Fibroblast of skin of abdomen (primary cell): Measurements from ENCODE around the gene ABCC9. TPM values are rescaled to one million over a fixed set of nuclear protein-coding genes. Genes with fewer than 3 reads are reported as not detected.

Experiments used
- DNase-seq: peaks from one replicate; pipeline ENCODE4 v3.0.0-alpha.2; 2013
- polyA plus RNA-seq, 2 experiments: library from polyadenylated mRNA; unstranded; fragments of 120-200 nt; gene quantifications; one replicate each; pipeline ENCODE4 v1.2.1, GENCODE V29; 2013; ENCODE audit not compliant: insufficient read length in 2 of 2

Gene ABCC9
- 1.5 TPM for polyA plus RNA-seq (2013, experiment 1 of 2; ENCODE audit: insufficient read length)
- polyA plus RNA-seq (2013, experiment 2 of 2; ENCODE audit: insufficient read length): 1.1 TPM

DNA sequence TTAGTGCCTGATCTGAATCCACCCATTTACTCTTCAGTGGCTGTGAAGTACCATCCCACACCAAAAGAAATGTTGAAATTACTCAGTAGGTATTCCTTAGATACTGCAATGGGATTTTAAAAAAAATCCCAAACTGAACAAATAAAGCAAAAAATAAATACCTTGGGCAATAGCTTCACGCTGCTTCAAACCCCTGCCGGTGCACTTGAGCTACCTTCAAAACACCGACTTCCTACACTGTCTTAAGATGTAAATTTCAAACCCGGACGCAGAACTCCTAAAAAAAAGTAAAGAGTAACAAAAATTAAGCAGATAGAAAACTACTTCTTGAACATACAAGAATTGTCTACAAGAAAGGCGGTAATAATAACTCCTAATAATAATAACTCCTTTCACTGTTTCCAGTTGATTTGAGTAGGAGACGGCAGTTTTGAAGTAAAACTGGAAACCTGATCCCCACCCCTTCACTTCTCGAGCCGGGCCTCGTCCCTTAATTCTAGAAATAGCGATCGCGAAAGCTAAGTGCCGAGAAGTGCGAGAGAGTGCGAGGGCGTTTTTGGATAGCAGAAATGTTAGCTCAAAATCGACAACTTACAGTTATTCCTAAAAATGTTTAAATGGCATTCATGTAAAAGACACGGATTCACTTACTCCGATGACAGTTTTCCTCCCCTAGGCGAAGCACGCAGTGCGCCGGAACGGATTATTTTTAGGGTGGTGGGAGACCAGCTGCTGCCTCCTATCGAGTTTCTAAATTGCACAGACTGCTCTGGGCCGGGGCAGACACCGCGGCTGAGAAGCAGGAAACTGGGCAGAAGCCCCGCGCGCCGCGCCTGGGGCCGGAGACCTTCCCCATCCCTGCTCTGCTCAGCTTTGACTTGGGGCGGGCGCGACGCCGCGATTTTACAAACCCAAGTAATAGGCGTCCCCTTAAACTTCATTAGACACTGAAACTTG, at the start of gene ABCC9:
Gene ABCC9 (minus strand): TSS at position 878 of the 957 bp plus-strand sequence. CDS start 4,752 bp downstream, outside the sequence.
- DNase-seq: peak; percentile 28

DNA sequence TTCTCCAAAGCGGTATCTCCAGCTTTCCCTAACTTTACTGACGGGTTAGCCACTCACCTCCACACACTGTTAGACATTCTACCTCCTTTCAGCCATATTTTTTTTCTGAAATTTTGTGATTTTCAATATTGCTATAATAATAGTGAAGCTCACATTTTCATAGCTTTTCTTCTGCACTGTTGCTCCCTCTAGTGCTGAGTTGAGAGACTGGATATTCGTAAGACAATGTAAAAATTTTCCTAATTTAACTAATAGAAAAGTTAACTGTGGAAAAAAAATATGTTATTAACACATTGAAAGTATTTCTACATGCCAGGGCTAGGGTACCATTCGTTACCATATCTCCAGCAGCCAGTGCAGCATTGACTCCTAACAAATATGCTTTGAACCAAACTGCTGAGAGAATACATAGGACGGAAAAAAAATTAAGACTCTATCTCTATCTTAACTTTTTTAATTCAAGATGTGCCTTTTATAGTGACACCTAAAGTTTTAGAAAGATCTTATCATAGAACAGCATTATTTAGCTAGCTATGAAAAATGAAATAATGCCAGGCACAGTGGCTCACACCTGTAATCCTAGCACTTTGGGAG, 48.7 kb upstream of the ABCC9 start:
- DNase-seq: peak; percentile 23

GRCh38 chr12:21988619-21989018, 47.4 kb upstream of the ABCC9 start:
- no peak for DNase-seq

DNA sequence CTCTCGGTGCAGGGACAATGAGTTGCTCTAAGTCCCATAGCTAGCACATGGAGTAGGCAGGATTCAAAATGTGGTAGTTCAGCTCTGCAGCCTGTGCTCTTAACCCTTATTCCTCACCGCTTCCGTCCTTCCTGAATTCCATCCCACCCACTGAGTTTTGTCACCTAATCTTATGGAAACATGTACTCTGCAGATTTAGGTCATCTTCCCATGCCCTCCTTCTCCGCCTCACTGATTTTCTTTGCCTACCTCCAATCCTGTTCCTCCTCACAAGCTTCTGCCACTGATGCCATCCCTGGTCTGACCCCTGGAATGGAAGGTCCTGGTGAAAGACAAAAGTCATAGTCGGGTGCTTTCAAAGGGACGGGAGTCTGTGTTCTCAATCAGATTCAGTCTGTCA, 46.5 kb upstream of the ABCC9 start:
- no peak for DNase-seq

DNA sequence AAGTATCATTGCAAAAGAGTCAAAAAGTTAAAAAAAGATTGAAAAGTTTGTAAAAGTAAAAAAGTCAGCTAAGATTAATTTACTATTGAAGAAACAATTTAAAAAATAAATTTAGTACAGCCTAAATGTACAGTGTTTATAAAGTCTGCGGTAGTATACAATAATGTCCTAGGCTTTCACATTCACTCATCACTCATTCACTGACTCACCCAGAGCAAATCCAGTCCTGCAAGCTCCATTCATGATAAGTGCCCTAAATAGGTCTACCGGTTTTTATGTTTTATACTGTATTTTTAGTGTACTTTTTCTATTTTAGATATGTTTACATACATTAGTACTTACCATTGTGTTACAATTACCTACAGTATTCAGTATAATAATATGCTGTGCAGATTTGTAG, 43.9 kb upstream of the ABCC9 start:
- no peak for DNase-seq

GRCh38 chr12:21984375-21984774, 43.1 kb upstream of the ABCC9 start:
- DNase-seq: no peak

DNA sequence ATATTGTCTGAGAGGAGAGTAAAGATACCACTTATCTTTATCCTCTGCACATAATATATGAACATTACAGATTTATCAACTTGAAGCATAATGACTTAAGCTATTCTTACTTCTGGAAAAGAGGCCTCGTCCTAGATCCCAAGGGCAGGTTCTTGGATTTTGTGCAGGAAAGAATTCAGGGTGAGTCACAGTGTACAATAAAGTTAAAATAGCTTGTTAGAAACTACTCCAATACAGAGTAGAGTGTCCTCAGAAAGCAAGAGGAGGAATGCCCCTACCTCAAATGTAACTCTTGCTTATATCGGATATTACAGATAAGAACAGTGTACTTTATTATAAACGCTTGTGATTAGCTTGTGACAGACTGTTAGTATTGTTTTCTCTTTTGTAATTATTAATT, 41.9 kb upstream of the ABCC9 start:
- DNase-seq: no peak

DNA sequence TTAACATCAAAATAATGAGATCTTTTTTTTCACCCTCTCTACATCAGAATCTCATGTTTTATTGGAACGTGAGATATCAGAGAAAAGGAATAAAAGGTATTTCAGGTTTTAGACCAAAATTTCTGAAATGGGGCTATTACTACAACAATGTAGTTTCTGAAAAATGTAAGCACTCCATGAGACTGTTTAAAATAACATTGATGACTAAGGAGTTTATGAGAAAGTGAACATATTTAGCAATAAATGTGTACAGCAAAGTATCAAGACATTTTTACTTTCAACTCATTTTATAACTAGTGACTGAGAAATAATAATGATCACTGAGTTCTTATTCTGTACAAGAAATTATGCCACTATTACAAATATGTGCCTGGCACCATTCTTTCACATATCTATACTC, 39.3 kb upstream of the ABCC9 start:
- DNase-seq: no peak

- DNase-seq: no peak
These were observed 34.1 kb upstream of the ABCC9 start for GRCh38 chr12:21975293-21975692.

DNA sequence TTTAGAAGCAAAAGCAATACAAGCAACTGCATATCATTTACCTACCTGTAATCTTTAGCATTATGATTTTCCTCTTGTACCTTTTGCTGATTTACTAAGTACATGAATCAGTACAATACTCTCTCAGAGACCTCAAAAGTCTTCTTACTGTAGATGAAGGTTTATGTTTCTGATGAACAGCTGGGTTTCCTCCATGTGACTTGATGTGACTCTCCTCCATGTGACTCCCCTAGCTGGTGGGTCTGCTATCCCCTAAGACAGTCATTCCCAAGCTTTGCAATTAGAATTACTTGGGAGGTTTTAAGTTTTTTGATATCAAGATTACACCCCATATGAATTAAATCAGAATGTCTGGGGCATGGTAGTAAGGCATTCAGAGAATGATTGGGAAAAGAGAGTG, 32.0 kb upstream of the ABCC9 start:
- no peak for DNase-seq

DNA sequence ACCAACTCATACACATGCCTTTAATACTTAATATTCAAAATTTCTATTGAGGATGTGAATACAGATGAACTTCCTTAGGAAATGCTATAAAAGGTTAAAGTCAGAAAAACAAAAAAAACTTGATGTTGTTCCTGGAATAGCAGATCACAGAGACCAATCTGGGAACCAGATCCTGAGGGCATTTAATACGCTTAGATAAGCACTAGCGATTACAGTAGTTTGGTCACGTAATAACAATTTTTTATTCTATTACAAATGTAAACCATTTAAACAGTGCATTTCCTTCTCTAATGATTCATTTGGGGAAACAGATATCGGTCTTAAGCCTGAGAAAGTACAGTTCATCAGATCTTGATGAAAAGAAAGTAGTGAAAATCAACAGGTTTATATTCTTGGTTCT, 30.8 kb upstream of the ABCC9 start:
- DNase-seq: no peak

- no peak for DNase-seq
These were observed 30.1 kb upstream of the ABCC9 start for GRCh38 chr12:21971344-21971743.

- no peak for DNase-seq
These were observed 21.6 kb upstream of the ABCC9 start for GRCh38 chr12:21962821-21963220.

DNA sequence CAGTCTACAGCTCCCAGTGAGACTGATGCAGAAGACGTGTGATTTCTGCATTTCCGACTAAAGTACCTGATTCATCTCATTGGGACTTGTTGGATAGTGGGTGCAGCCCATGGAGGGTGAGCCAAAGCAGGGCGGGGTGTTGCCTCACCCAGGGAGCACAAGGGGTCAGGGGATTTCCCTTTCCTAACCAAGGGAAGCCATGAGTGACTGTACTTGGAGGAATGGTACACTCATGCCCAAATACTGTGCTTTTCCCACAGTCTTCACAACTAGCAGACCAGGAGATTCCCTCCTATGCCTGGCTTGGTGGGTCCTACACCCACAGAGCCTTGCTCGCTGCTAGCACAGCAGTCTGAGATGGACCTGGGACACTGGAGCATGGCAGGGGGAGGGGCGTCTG, 21.0 kb upstream of the ABCC9 start:
- DNase-seq: no peak

DNA sequence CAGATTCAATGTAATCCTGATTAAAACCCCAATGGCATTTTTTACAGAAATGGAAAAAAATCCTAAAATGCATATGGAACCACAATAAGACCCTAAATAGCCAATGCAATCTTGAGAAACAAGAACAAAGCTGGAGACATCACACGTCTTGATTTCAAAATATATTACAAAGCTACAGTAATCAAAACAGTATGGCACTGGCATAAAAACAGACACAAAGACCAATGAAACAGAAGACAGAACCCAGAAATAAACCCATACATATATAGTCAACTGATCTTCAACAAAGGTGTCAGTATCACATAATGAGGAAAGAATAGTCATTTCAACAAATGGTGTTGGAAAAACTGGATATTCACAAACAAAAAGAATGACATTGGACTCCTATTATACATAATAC, 9.4 kb upstream of the ABCC9 start:
- DNase-seq: no peak

- no peak for DNase-seq
These were observed 7.8 kb upstream of the ABCC9 start for GRCh38 chr12:21949036-21949435.

DNA sequence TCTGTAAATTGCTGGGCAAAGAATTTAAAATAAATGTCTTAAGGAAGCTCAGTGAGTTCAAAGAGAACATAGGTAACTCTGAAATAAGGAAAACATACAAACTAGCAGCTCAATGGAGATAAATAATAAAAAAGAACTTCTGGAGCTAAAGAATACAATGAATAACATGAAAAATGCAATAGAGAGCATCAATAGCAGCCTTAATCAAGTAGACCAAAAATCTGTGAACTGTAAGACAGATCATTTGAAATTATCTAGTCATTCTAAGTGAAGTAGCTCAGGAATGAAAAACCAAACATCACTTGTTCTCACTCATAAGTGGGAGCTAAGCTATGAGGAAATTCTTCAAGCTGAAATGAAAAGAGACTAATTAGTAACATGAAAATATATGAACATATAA, 5.8 kb upstream of the ABCC9 start:
- DNase-seq: no peak

DNA sequence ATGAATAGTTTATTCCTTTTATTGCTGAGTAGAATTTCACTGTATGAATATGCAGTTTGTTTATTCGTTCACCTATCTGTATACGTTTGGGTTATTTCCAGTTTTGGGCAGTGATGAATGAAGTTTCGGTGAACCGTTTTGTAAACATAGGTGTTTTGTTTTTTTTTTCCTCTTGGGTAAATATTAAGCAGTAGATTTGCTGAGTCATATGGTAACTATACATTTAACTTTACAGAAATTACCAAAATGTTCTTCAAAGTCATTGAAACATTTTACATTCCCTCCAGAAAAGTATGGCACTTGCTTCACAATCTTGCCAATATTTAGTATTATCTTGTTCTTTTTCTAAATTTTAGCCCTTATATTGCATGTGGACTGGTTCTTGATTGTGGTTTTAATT, 3.8 kb upstream of the ABCC9 start:
- DNase-seq: no peak

DNA sequence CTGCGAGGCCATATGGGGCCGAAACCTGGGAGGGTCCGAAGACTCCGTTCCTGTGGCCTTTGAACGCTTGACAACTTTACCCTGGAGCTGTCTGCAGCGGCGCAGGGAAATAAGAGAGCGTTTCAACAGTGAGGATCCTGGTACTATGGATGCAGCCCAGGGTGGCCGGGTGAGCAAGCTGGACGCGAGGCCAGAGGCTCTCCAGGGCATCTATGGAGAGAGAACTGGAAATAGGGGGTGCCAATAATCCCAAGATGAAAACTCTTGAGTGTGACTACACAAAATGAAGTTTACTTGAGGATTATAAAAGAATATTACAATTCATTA, 1.1 kb upstream of the ABCC9 start:
- no peak for DNase-seq

- peak; percentile 38 for DNase-seq
These were observed 515 bp upstream of the ABCC9 start for GRCh38 chr12:21941506-21942376.

- DNase-seq: no peak
These were observed 1.8 kb downstream of the ABCC9 start for GRCh38 chr12:21939435-21939834.

GRCh38 chr12:21938879-21939278, 2.3 kb downstream of the ABCC9 start:
- no peak for DNase-seq

GRCh38 chr12:21934173-21934572, 7.1 kb downstream of the ABCC9 start:
- DNase-seq: peak; percentile 35
